Measurements from ENCODE around the gene SETD9.
A peak's percentile ranks its signal among the peaks of the same experiment; 100 is the strongest.

The SETD9 gene

GRCh38 chr5:56909294-56910209 is at the start of gene SETD9:
Gene SETD9 (plus strand): TSS chr5:56909596. CDS start chr5:56909646, 50 bp downstream.
- peak; percentile 95 for DNase-seq

- DNase-seq: no peak
Measured at GRCh38 chr5:56861893-56862485, 47.4 kb upstream of the SETD9 start.

GRCh38 chr5:56862909-56863308 is 46.5 kb upstream of the SETD9 start:
- no peak for DNase-seq

DNA sequence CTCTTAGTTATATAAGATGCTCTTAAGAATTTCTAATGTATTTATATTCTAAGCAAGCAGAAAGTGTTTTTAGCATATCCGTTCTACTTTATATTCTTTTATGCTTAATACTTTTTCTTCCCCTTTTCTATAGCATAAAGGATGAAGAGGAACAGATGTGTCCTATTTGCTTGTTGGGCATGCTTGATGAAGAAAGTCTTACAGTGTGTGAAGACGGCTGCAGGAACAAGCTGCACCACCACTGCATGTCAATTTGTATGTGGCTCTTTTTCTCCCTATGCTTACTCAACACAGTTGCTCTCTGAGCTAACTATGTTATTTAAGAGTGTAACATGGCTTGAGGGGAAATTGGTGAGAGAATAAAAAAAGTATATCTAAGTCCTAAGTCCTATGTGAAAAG is 37.6 kb upstream of the SETD9 start:
- DNase-seq: no peak

DNA sequence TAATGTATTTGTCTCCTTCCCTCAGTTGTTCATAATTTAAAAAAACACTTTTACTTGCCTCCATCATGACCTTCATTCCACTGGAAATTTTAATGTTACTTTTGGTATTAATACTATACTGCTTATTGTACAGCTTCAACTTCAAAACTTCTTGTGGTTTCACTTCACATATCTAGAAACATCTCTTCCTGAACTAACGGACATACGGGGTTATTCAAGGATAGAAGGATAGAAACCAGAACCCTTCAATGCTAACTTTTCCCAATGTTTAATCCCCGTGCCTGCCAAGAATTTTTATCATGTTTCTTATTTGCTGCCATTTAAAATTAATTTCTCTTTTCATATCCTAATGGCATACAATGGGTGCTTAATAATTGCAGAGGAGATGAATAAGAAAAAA is 36.3 kb upstream of the SETD9 start:
- no peak for DNase-seq

- DNase-seq: no peak
Measured at GRCh38 chr5:56876327-56876726, 33.1 kb upstream of the SETD9 start.

GRCh38 chr5:56881571-56881970 is 27.8 kb upstream of the SETD9 start:
- DNase-seq: no peak

GRCh38 chr5:56893251-56893951 is 16.0 kb upstream of the SETD9 start:
- no peak for DNase-seq

DNA sequence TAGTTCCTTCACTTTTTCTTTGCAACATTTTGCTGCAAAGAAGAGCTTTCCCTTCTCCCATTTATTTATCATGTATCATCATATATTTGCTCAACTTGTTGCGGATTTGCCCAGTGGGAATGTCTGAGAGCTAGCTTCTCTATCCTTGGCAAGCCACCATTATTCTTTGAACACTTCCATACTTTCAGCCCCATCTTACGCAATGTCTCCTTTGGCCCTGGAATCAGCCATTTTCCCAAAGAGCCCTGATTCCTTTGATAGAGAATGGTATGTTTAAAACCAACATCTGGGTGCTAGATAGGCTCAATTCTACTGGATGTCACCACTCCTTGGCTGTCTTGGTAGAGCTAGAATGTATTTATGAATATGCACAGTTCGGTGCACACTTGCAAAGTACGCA is 12.6 kb upstream of the SETD9 start:
- DNase-seq: no peak

DNA sequence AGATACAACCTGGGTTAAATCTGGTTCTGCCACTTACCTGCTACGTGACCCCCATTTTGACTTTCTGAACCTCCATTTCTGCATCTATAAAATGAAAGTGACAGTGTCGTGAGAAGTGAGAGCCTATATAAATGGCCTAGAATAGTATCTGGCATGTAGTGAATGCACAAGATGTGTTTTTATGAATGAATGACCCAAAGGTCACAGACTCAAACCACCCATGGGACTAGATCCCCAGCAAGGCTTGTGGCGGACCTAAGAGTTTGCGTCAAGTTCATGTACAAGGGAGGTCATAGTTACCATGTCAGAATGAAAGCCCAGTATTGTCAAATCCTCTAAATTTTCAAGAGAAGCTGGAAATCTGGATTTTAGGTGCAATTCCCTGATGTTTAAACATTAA is 11.2 kb upstream of the SETD9 start:
- no peak for DNase-seq

DNA sequence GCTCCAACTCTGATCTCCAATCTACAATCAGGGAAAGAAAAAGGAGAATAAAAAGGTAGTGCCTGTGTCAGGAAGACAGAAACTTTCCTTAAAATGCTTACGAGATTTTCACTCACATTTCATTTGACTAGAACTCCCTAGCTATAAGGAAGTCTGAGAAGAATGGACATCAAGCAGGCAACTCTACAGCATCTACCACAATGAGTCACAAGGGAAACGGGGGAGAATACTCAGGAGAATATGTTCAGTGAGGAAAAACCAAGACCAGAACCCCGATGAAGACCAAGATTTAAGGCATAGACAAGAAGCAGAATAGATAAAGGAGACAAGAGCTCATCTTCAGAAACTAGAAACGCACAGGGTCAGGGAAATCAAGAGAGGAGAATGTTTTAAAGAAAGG is 9.0 kb upstream of the SETD9 start:
- no peak for DNase-seq

GRCh38 chr5:56900858-56901578 is 8.4 kb upstream of the SETD9 start:
- no peak for DNase-seq

DNA sequence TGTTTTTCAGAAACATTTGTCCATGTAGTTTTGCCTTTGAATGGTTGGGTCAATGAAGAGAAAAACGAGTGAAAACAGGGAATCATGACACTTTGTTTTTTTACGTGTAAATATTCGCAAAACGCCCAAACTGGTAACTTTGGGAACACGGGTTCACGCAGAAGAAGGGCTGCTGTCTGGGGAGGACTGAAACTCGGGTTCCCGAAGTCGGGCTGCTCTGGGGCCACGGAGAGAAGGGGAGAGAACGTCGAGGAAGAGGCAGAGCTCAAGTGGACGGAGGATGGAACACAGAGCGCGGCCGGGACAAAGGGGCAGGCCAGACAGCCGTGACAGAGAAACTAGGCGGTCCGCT is 478 bp upstream of the SETD9 start:
- no peak for DNase-seq

DNA sequence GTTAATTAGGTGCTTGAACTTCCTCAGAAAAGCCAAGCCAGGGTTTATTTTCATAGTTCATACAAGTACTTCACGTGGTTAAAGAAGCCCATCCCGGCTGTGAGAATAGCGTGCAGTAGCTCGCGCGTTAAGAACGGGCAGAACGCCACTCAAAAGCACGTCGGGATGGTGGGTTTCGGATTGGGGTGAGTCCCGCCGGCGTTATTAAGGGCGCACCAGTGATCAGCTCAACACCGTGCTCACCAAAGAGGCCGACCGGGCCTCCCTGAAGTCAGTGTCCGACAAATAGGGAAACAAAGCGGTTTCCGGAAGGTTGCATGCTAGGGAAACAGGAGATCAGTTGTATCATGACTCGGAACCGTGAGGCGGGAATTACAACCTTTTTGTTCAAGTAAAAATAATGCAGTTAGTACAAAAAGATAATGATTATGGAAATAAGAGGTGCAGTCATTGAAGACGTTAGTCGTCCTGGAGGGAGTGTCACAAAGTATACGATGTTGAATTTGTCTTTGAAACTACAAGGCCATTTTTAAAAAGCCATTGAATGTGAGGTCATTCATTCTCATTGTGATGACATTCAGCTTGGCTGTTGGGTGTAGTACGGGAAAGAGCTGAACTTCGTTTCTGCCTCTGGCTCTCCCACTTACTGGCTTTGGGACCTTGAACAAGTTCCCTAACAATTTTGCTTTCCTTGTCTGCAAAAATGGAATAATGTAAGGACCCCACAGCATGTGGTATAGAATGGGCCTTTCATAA is 992 bp downstream of the SETD9 start:
- no peak for DNase-seq

GRCh38 chr5:56913766-56914165 is 4.4 kb downstream of the SETD9 start:
- no peak for DNase-seq

DNA sequence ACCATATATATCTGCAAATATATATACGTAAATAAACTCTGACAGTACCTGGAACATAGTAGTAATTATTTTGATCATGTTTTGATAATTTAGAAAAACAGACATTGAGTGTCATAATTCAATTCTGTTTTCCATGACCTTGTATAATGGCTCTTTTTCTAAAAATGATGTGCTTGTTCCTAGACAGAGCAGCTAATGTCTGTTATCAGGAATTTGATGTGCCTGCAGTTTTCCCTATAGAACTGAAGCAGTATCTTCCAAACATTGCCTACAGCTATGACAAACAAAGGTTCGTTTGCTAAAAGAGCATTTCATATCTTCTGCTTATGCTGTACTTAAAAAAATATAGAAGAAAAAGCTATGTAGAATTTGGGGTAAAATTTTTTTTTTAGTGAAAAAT is 5.3 kb downstream of the SETD9 start:
- DNase-seq: no peak

- no peak for DNase-seq
Measured at GRCh38 chr5:56917534-56917933, 8.1 kb downstream of the SETD9 start.

- DNase-seq: no peak
Measured at GRCh38 chr5:56918054-56918453, 8.7 kb downstream of the SETD9 start.

DNA sequence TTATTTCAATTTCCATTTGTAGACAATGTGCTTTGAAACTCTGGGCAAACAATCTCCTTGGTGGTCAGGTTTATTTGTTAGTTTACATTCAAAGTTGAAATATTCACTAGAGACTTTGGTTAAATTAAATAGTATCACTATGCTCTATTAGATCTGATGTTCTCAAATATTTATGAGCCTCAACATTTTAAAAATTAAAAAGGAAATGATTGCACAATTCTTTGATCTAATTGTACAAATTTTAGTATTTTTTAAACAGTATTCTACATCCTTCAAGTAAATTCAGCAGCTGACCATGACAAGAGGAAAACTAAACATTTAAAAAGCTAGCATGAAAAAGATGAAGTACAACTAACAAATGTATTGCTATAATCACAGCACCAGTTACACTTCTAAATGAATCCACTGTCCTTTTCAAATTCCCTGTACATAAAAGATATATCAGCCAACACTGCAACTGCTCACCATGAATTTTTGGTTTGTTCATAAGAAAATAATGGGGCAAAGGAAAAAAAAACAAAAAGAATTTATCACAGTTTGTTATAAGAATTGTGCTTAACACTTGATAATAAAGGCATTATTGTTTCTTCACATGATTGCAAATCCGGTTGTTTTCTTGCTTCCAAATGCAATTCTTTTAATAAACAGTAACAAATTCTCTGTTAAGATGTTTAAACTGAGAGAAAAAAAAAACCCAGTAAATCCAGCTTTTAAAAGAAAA is 10.7 kb downstream of the SETD9 start:
- DNase-seq: no peak

- DNase-seq: no peak
Measured at GRCh38 chr5:56922922-56923321, 13.5 kb downstream of the SETD9 start.

GRCh38 chr5:56934325-56934724 is 24.9 kb downstream of the SETD9 start:
- no peak for DNase-seq

DNA sequence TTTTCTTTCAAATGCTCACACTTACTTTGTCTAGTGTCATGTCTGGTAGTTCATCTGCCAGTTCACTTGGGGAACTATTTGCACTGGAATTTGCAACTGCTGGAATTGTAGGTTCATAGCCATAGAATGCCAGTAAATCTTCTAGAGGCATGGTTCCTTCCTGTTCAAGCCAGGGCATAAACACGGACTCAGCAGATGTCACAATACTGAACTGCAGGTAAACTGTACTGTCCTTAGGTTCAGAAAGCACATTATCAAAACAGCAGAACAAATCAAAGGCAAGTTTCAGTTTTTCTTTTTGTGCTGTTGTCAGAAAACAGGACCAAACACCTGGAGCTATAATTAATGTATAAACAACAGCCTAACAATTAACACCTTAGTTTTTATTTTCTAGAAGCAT is 29.5 kb downstream of the SETD9 start:
- no peak for DNase-seq
